Activated naive CD8-positive, alpha-beta T cell (primary cell): ENCODE measurements around the gene CUEDC1.

Experiments used
- H3K27ac Mint-ChIP-seq: one replicate; pipeline ENCODE4 v1.8.0; 2021; ENCODE audit warnings: mixed read lengths
- H3K27me3 Mint-ChIP-seq: one replicate; pipeline ENCODE4 v1.8.0; 2021; ENCODE audit warnings: mixed read lengths
- H3K36me3 Mint-ChIP-seq: one replicate; pipeline ENCODE4 v1.8.0; 2021; ENCODE audit warnings: mixed read lengths
- H3K4me1 Mint-ChIP-seq: one replicate; pipeline ENCODE4 v1.8.0; 2021; ENCODE audit warnings: low read depth, mixed read lengths
- H3K4me3 Mint-ChIP-seq: one replicate; pipeline ENCODE4 v1.8.0; 2021; ENCODE audit warnings: mild to moderate bottlenecking, mixed read lengths
- H3K9me3 Mint-ChIP-seq: one replicate; pipeline ENCODE4 v1.8.0; 2021; ENCODE audit warnings: low read depth, mixed read lengths

CUEDC1 gene

DNA sequence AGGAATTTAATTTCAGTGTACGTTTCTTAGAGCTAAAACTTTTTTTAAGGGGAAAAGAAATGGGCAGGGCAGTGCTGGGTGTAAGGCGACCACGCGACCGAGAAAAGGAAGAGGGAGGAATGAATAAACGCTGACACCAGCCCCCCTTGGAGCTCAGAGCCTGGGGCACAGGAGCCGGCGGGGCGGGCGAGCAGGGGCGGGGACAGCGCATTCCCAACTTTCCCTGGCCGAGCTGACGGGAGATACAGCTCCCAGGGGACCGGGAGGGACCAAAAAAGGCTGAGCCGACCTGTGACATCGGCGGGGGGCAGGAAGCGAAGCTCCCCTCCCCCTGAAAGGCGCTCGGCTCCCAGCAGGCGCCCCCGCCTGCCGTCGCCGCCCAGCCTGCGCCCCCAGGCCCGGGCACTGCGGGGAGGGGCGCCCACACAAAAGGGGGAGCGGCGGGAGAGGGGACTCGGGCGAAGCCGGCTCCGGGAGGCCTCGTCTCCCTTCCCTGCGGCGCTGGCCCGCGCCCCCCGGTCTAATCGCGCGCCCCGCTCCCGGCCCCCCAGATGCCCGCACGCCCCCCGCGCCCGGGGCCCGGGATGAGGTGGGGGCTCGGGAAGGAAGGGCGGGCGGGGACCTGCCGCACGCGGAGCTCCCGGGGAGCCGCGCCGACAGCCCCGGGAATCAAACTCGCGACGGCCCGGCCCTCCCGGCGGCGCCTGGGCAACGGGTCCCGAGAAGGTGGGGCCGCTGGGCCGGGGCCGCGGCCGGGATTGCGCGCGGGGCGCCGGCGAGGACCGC is 622 bp downstream of the CUEDC1 start:
- peak overlapping the region; percentile 76 for H3K4me3 Mint-ChIP-seq
- H3K36me3 Mint-ChIP-seq: no peaks in the 10 kb centered on the region
- peaks cover 25% of the 10 kb centered on the region for H3K4me1 Mint-ChIP-seq
- H3K9me3 Mint-ChIP-seq: no peaks in the 10 kb centered on the region
- H3K27ac Mint-ChIP-seq: no peak overlapping the region
- peaks cover 8% of the 10 kb centered on the region for H3K27me3 Mint-ChIP-seq

DNA sequence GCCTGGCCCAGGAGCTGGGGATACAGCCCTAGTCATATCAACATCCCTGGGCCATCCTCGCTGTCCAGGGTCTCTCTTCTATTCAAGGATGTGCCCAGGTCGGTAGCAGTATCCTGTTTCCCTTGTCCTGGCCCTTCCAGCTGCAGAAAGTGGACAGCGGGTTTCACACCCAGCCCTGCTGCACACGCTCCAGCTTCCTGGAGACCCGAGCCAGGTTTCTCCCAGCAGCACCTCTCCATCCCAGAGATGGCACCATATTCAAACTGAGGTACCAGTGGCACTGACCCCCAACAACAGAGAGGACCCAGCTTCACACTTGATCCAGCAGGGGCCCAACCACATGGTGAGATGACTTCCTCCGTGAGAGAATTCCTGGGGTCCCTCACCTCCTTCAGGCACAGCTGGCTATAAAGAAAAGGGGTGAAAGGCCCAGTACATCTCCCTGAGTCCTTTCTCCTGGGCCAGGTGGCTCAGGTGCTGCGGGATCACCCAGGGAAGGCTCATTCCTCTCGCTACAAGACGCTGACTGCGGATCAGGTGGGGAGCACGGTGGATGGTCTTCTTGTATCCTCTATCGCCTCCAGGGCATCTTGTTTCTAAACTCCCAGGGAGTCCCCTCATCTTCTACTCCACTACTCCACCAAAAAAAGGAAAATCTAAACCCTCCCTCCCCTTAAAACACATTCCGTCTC is 1.4 kb downstream of the CUEDC1 start:
- Mint-ChIP-seq H3K4me1 (peaks cover 29% of the 10 kb centered on the region), H3K36me3 (no peaks in the 10 kb centered on the region), H3K4me3 (peak overlapping the region; percentile 76), H3K9me3 (no peaks in the 10 kb centered on the region), H3K27me3 (peaks cover 7% of the 10 kb centered on the region), H3K27ac (no peak overlapping the region)

DNA sequence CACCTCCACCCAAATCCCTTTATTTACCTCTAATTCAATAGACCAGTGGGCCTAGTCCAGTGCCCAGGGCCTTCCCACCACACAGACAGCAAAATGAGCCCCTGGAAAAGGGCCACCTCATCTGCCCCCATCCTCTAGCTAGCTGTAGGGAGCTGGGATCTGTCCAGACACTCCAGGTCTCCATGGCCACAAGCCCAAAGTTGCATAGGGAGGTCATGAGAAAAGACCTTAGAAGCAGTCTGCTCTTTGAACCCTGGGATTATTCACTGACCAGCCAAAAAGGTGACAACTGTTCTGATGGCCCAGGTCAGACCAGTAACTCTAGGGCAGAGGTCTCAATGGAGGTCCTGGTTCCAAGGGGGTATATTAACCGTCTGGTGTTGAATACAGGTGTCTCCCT is 2.0 kb downstream of the CUEDC1 start:
- Mint-ChIP-seq H3K4me1 (peaks cover 34% of the 10 kb centered on the region), H3K9me3 (no peaks in the 10 kb centered on the region), H3K27me3 (peaks cover 7% of the 10 kb centered on the region)

DNA sequence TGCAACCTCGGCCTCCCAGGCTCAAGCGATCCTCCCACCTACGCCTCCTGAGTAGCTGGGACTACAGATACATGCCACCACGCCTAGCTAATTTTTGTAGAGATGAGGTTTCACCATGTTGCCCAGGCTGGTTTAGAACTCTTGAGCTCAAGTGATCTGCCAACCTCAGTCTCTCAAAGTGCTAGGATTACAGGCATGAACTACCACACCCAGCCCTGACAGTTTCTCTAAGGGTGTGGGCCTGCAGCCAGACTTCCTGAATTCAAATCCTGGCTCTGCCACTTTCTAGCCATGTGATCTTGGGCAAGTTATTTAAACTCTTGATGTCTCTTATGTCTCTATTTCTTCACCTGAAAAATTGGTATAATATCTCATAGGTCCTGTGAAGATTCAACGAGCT is 5.6 kb downstream of the CUEDC1 start:
- Mint-ChIP-seq H3K4me1 (peaks cover 37% of the 10 kb centered on the region), H3K36me3 (no peaks in the 10 kb centered on the region), H3K9me3 (no peaks in the 10 kb centered on the region), H3K4me3 (no peak overlapping the region), H3K27me3 (peaks cover 2% of the 10 kb centered on the region), H3K27ac (no peak overlapping the region)

More for the DNA sequence above, 2.0 kb downstream of the CUEDC1 start:
- no peaks in the 10 kb centered on the region for H3K36me3 Mint-ChIP-seq
- no peak overlapping the region for H3K4me3 Mint-ChIP-seq
- H3K27ac Mint-ChIP-seq: no peak overlapping the region

DNA sequence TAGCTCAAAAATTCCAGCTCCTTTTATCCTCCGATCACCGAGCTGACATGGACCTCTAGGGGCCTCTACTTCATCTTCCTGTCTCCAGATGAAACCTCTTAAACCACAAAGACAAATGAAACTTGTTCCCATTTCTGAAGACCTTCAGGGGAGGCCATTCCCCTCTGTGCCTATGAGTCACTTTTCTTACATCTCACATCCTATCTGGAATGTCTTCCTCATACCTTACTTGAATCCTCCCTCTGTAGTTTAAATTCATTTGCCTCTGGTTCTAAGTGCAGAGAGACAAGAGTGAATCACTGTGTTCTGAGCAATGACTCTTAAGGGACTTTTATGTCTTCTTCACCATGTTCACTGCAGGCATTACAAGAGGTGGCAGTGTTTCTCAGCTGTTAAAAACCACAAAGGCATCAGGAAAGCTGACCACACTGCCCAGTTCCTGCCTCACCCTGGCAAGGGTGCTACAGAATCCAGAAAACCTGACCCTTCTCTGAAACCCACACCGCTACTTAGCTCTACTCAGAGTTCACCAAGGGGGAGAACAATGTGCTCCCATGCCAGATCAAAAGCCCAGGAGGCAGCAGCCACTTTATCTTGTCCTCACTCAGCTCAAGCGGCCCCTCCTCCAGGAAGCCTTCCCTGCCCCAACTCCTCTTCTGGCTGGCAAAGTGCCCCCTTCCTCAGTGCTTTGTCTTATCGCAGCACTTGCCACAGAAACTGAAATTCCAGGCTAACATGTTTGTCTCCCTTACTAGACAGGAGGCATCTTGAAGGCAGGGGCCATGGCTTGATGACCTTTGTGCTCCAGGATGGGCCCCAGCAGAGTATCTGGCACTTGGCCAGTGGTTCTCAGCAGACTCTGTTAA is 6.4 kb downstream of the CUEDC1 start:
- no peaks in the 10 kb centered on the region for H3K36me3 Mint-ChIP-seq
- no peaks in the 10 kb centered on the region for H3K9me3 Mint-ChIP-seq
- no peak overlapping the region for H3K27ac Mint-ChIP-seq
- no peak overlapping the region for H3K4me3 Mint-ChIP-seq
- H3K27me3 Mint-ChIP-seq: peaks cover 3% of the 10 kb centered on the region
- peaks cover 33% of the 10 kb centered on the region for H3K4me1 Mint-ChIP-seq

DNA sequence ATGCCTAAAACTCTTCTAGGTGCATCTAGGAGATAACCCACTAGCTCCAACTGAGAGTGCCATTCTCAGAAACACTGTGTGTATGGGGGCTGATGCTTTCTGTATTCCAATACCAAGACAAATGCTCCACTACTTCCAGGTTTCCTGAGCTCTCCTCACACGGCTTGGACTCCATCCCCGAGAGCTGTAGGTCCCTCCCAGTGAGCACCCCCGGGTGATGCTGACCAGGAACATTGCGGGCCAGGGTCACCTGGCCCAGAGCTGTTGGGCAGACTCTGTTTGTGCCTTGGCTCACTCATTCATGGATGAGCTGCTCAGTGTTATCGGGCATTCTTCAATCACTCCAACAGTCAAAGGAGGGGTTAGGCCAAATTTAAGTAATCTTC is 7.0 kb downstream of the CUEDC1 start:
- no peaks in the 10 kb centered on the region for H3K36me3 Mint-ChIP-seq
- H3K4me1 Mint-ChIP-seq: peaks cover 33% of the 10 kb centered on the region
- H3K9me3 Mint-ChIP-seq: no peaks in the 10 kb centered on the region
- peaks cover 3% of the 10 kb centered on the region for H3K27me3 Mint-ChIP-seq
- no peak overlapping the region for H3K27ac Mint-ChIP-seq
- no peak overlapping the region for H3K4me3 Mint-ChIP-seq

DNA sequence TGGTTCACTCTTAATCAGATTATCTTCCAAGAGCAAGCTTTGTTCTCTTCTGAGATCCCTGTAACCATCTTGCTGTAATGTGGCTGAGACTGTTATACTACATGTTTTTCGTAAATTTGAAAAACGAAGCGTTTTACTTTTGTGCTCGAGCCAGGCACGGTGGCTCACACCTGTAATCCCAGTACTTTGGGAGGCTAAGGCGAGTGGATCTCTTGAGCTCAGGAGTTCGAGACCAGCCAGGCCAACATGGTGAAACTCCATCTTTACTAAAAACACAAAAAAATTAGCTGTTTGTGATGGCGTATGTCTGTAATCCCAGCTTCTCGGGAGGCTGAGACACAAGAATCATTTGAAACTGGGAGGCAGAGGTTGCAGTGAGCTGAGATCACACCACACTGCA is 7.8 kb downstream of the CUEDC1 start:
- peaks cover 3% of the 10 kb centered on the region for H3K27me3 Mint-ChIP-seq
- H3K9me3 Mint-ChIP-seq: no peaks in the 10 kb centered on the region
- peaks cover 33% of the 10 kb centered on the region for H3K4me1 Mint-ChIP-seq
- H3K4me3 Mint-ChIP-seq: peak overlapping the region; percentile 83
- no peaks in the 10 kb centered on the region for H3K36me3 Mint-ChIP-seq
- H3K27ac Mint-ChIP-seq: no peak overlapping the region

DNA sequence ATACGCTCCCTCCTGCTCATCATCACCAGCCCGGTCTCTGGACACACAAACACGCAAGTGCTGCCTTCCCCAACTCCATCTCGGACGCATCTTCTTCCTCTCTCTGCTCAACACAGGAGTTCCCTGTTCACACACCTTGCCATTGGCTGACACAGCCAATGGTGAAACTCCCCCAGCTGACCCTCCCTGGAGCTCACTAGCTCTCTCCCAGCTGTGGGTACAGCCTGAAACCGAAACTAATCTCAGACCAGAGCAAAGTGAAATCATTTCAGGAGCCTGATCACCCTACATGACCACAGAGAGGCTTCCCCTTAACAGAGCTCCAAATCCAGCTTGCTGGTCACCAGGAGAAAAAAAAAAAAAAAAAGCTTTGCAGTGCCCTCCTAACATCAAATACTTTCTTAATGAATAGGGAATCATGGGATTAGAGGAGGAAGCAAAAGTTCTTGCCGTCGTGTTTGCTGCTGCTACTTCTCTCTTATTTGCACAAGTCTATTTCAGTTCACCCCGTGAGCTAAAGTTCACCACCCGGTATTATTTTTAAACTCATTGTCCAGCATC is 8.3 kb downstream of the CUEDC1 start:
- Mint-ChIP-seq H3K9me3 (no peaks in the 10 kb centered on the region), H3K4me3 (peak overlapping the region; percentile 83), H3K27ac (no peak overlapping the region), H3K4me1 (peaks cover 33% of the 10 kb centered on the region), H3K27me3 (peaks cover 3% of the 10 kb centered on the region), H3K36me3 (no peaks in the 10 kb centered on the region)

DNA sequence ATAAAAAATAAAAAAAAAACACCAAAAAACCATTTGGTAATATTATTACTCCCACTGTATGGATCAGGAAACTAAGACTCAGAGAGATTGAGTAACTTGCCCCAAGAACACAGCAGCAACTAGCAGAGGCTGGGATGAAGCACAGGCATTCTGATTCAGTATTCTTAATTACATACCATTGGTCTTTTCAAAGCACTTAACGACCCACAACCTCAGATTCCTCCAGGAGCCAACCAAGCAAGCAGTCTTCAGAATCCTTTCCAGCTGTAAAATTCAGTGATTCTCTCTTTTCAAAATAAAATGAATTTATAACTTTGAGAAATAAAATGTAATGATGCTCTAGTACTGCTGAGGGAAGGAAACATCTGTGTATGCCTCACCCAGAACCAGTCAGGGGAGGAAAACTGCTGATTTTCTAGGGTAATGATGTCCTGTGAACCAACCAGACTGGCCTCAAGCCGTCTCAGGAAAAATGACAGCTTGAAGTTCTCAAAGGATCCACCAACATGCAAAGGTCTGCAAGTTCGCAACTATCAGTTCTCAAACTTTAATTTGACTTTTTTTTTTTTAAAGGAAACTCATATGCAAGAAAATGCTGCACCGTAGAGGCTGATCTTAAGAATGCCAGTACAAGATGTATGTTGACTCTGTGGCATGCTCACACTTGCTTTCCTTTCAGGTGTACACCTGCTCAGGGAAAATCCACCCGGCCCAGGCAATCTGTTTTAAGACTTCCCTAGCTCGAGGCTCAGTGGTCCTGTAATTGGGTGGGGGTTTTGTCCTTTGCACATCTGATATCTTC is 9.0 kb downstream of the CUEDC1 start:
- H3K4me3 Mint-ChIP-seq: peak overlapping the region; percentile 83
- no peaks in the 10 kb centered on the region for H3K9me3 Mint-ChIP-seq
- H3K4me1 Mint-ChIP-seq: peaks cover 34% of the 10 kb centered on the region
- H3K27ac Mint-ChIP-seq: no peak overlapping the region
- no peaks in the 10 kb centered on the region for H3K36me3 Mint-ChIP-seq
- H3K27me3 Mint-ChIP-seq: peaks cover 3% of the 10 kb centered on the region

DNA sequence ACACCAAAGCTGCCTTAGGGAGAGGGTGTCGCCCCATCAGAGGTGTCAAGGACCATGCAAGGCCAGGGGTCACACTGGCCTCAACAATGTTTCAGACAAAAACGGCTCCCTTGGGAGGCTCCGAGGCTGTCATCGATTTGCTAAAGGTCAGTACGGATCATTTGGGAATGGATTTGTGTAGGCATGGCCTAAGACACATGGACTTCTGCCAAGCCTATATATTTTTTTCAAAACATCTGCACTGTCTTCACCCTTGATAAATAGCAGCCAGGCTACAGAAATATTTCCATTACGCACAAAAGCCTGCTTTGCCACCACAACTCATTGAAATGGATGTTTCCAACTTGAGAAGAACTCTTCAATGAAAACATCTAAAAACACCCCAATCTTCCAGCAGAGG is 10.3 kb downstream of the CUEDC1 start:
- Mint-ChIP-seq H3K9me3 (no peaks in the 10 kb centered on the region), H3K36me3 (no peaks in the 10 kb centered on the region), H3K4me1 (peaks cover 40% of the 10 kb centered on the region), H3K27ac (no peak overlapping the region), H3K27me3 (peaks cover 3% of the 10 kb centered on the region), H3K4me3 (no peak overlapping the region)

DNA sequence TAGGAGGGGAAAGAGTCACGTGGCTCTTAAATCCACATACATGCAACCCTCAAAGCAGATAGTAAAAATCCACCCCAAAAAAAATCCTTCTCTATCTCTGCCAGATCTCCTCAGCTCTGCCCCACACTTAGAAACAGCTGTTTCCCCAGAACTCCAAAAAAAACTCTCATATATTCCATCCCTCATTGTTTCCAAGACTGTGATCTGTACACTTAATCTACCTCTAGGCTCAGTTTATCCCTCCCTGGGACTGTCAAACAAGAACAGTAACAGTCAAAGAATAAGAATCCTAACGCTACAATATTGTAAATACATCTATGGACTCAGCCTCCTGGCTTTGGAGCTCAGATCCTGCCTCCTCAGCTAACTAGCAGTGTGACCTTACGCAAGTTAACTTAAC is 11.6 kb downstream of the CUEDC1 start:
- H3K36me3 Mint-ChIP-seq: no peaks in the 10 kb centered on the region
- H3K27ac Mint-ChIP-seq: no peak overlapping the region
- H3K27me3 Mint-ChIP-seq: peaks cover 3% of the 10 kb centered on the region
- H3K4me1 Mint-ChIP-seq: peaks cover 40% of the 10 kb centered on the region
- H3K9me3 Mint-ChIP-seq: no peaks in the 10 kb centered on the region
- H3K4me3 Mint-ChIP-seq: no peak overlapping the region

DNA sequence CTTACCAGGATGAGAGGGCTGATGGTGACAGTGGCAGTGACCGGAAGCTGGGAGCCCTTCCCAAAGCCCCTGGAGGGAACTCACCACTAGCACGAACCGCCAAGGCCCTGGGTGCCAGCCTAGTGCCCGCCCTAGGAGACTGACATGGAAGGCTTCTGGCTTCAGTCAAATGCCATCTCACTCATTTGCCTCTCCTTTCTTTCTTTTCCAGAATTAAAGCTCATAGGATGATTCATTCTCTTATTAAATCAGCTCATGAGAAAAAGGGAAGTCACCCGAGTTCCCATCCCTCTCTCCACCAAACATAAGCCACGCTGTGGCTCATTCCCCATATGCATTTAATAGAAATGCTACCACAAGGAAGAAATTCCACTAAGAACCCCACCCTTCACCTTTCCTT is 12.1 kb downstream of the CUEDC1 start:
- H3K4me1 Mint-ChIP-seq: peaks cover 36% of the 10 kb centered on the region
- no peaks in the 10 kb centered on the region for H3K36me3 Mint-ChIP-seq
- H3K9me3 Mint-ChIP-seq: no peaks in the 10 kb centered on the region
- no peak overlapping the region for H3K27ac Mint-ChIP-seq
- peaks cover 3% of the 10 kb centered on the region for H3K27me3 Mint-ChIP-seq
- H3K4me3 Mint-ChIP-seq: no peak overlapping the region

DNA sequence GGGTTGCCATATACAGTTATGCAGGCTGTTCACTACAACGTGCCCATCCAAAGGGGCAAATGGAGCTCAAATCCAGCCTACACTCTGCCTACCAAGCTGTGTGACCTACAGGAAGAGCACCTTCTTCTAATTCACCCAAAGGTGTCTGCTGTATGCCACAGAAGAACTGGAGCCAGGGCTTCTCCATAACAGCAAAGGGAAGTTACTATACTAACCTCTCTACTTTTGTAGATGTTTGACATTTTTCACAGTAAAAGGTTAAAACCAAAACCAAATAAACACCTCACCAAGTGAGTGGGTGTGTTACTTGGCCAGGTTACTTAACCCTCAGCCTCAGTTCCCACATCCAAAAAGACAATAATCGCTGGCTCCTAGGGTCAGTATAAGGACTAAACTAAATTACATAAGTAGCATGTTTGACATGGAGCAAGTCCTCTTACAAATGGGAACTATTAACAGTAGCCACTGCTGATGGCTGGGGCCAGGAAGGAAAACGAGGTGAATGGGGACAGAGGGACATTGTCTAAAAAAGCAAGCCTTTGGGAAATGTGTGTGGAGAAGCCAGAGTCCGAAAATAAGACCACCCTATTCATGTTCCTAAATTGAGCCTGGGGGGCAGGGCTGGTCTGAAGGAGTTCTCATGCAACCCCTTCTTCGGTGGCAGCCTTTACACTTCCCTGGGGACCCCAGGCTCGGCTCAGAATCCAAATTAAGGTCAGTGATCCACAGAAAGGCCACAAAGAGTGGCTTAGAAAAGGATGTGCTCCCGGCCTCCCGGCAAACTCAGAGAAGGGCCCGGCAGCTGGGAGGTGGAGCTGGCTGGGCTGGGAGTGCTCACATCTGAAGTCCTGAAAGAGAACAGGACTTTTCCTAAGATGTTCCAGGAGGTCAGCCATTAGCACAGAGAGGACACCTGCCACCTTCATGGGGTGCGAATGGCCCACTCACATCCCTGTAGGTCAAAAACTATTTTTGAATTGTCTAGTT is 13.5 kb downstream of the CUEDC1 start:
- Mint-ChIP-seq H3K27ac (no peak overlapping the region), H3K27me3 (peaks cover 3% of the 10 kb centered on the region), H3K36me3 (no peaks in the 10 kb centered on the region), H3K4me1 (peaks cover 28% of the 10 kb centered on the region), H3K9me3 (no peaks in the 10 kb centered on the region), H3K4me3 (no peak overlapping the region)
